HepG2 (cell line): ENCODE results near the gene TNFAIP1. TPM values are rescaled to one million over a fixed set of nuclear protein-coding genes. Genes with fewer than 3 reads are reported as not detected.

ENCODE experiments used
- ARNT ChIP-seq: fragments of 450-650 bp; IDR thresholded peaks from 2 replicates; pipeline ENCODE4 v1.6.1; 2017
- ATRX ChIP-seq: sonication (generic); formaldehyde crosslinking; IDR thresholded peaks from 2 replicates; pipeline ENCODE4 v1.4.0; 2020; ENCODE audit warnings: missing genetic modification reagents, borderline replicate concordance
- NFATC3 ChIP-seq: sonication (generic); formaldehyde crosslinking; IDR thresholded peaks from 2 replicates; pipeline ENCODE4 v1.5.1; 2020; ENCODE audit warnings: mild to moderate bottlenecking, missing genetic modification reagents
- NFYB ChIP-seq: sonication (generic); formaldehyde crosslinking; IDR thresholded peaks from 2 replicates; pipeline ENCODE4 v1.4.0; 2020; ENCODE audit warnings: missing genetic modification reagents
- PCBP2 ChIP-seq: fragments of 200-400 bp; formaldehyde crosslinking; optimal IDR thresholded peaks from 2 replicates; pipeline ENCODE3; 2018; ENCODE audit warnings: low read length, low read depth; ENCODE audit not compliant: poor library complexity, severe bottlenecking
- RNF2 ChIP-seq: fragments of 450-650 bp; conservative IDR thresholded peaks from 2 replicates; pipeline ENCODE4 v1.6.1; 2016; ENCODE audit warnings: low read depth
- SMAD3 ChIP-seq: sonication (generic); formaldehyde crosslinking; IDR thresholded peaks from 2 replicates; pipeline ENCODE4 v1.4.0; 2020; ENCODE audit warnings: missing genetic modification reagents
- U2AF2 ChIP-seq: fragments of 200-400 bp; formaldehyde crosslinking; IDR thresholded peaks from 2 replicates; pipeline ENCODE4 v1.6.1; 2017; ENCODE audit warnings: low read depth, mild to moderate bottlenecking, low read length
- ZBTB20 ChIP-seq: sonication (generic); formaldehyde crosslinking; IDR thresholded peaks from 2 replicates; pipeline ENCODE4 v1.8.1; 2023; ENCODE audit warnings: missing genetic modification reagents, low read depth, mild to moderate bottlenecking, borderline replicate concordance
- ZFP37 ChIP-seq: sonication (generic); formaldehyde crosslinking; IDR thresholded peaks from 2 replicates; pipeline ENCODE4 v1.4.0; 2020; ENCODE audit warnings: missing genetic modification reagents, borderline replicate concordance
- ZNF225 ChIP-seq: sonication (generic); formaldehyde crosslinking; IDR thresholded peaks from 2 replicates; pipeline ENCODE4 v1.4.0; 2020; ENCODE audit warnings: mild to moderate bottlenecking, missing genetic modification reagents
- ZNF501 ChIP-seq: sonication (generic); formaldehyde crosslinking; IDR thresholded peaks from 2 replicates; pipeline ENCODE4 v1.5.1; 2020; ENCODE audit warnings: mild to moderate bottlenecking, moderate library complexity, missing genetic modification reagents
- ZNF549 ChIP-seq: sonication (generic); formaldehyde crosslinking; IDR thresholded peaks from 2 replicates; pipeline ENCODE4 v1.5.0; 2020; ENCODE audit warnings: missing genetic modification reagents
- ZNF616 ChIP-seq: sonication (generic); formaldehyde crosslinking; IDR thresholded peaks from 2 replicates; pipeline ENCODE4 v1.5.0; 2020; ENCODE audit warnings: low read depth, mild to moderate bottlenecking, missing genetic modification reagents
- ZNF619 ChIP-seq: sonication (generic); formaldehyde crosslinking; IDR thresholded peaks from 2 replicates; pipeline ENCODE4 v1.4.0; 2020; ENCODE audit warnings: mild to moderate bottlenecking, missing genetic modification reagents
- ZNF713 ChIP-seq: sonication (generic); formaldehyde crosslinking; IDR thresholded peaks from 2 replicates; pipeline ENCODE4 v1.4.0; 2020; ENCODE audit warnings: mild to moderate bottlenecking, missing genetic modification reagents
- ZNF720 ChIP-seq: sonication (generic); formaldehyde crosslinking; IDR thresholded peaks from 2 replicates; pipeline ENCODE4 v1.4.0; 2020; ENCODE audit warnings: missing genetic modification reagents
- ZNF776 ChIP-seq: sonication (generic); formaldehyde crosslinking; IDR thresholded peaks from 2 replicates; pipeline ENCODE4 v1.4.0; 2020; ENCODE audit warnings: mild to moderate bottlenecking, missing genetic modification reagents
- ZSCAN9 ChIP-seq: IDR thresholded peaks from 2 replicates; pipeline ENCODE4 v1.6.1; 2016; ENCODE audit warnings: borderline replicate concordance
- polyA plus RNA-seq, 8 experiments: library from polyadenylated mRNA; depleted of rRNA in 3 of 8; stranded (reverse) in 7 of 8; unstranded in 1 of 8; fragments of >200 nt; fragmentation: Illumina TruSeq in 4 of 8; extraction: Trizol in 4 of 8; gene quantifications; 2 replicates each; pipeline versions ENCODE4 v1.2.1 to v1.2.3, GENCODE V29; 2011 to 2016; ENCODE audit warnings: low read depth in 4 of 8, missing spikeins in 1 of 8, mixed read lengths in 1 of 8; ENCODE audit not compliant: insufficient read depth in 1 of 8
- total RNA-seq, 5 experiments: library from RNA; depleted of rRNA; stranded (reverse); fragments of >200 nt; fragmentation: Illumina TruSeq; extraction: Trizol; gene quantifications; 2 replicates each; pipeline ENCODE4 v1.2.3, GENCODE V29; 2016; ENCODE audit warnings: low read depth in 1 of 5
- TF ChIP-seq, protein P1 (sequence below): sonication (generic); formaldehyde crosslinking; IDR thresholded peaks from 2 replicates; pipeline ENCODE4 v1.4.0; 2020; ENCODE audit warnings: missing genetic modification reagents
- TF ChIP-seq, protein P2 (sequence below): IDR thresholded peaks from 2 replicates; pipeline ENCODE4 v1.6.1; 2016; ENCODE audit warnings: low read depth, control low read depth
- TF ChIP-seq, protein P3 (sequence below): sonication (generic); formaldehyde crosslinking; IDR thresholded peaks from 2 replicates; pipeline ENCODE4 v1.4.0; 2020; ENCODE audit warnings: mild to moderate bottlenecking, missing genetic modification reagents

The TNFAIP1 gene
- total and polyA plus RNA-seq, 2 of the 13 experiments (the other 11 are each of a cell fraction or from before 2014, with no cell fraction given) = 17.5 to 40.6 TPM

DNA sequence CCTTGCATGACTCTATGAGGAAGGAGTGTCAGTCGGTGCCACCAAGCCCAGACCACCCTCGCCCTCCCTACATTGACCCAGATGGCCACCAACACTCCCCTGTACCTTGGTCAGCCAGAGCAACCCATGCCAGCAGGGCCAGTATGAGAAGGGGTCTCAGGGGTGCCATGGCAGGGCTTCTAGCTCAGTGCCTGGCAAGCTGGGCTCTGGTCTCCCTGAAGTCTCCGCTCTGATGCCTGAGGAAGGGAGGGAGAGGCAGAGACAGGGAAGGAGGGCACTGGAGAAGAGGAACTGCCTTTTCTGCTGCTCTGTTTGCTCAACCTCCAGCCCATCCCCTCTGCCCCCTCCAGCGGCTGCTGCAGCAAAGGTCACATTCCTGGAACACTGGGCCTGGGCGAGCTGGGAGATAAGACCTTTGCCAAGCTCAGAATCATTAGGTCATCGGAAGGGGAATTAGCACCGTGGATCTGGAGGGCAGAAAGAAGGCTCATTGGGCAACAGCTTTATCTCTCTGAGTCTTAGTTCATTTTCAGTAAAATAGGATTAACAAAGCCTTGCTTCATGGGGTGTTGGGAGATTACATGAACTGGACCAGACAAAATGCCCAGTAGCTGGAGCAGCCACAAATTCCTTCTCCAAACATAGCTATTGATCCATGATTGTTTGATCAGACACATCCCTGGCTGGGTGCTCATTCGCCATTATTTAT lies 34.6 kb downstream of the TNFAIP1 start, which contains the start of gene VTN (continued):
- TF ChIP-seq, protein P1, sequence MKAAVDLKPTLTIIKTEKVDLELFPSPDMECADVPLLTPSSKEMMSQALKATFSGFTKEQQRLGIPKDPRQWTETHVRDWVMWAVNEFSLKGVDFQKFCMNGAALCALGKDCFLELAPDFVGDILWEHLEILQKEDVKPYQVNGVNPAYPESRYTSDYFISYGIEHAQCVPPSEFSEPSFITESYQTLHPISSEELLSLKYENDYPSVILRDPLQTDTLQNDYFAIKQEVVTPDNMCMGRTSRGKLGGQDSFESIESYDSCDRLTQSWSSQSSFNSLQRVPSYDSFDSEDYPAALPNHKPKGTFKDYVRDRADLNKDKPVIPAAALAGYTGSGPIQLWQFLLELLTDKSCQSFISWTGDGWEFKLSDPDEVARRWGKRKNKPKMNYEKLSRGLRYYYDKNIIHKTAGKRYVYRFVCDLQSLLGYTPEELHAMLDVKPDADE (CRISPR knock-in tag) = no peak
- TF ChIP-seq ZNF549 (no peak), ZFP37 (0 out of 2 replicates have a peak, but pooled peaks have one; percentile 29), PCBP2 (no peak), SMAD3 (CRISPR knock-in tag) (peak; percentile 85), ZNF616 (0 out of 2 replicates have a peak, but pooled peaks have one; percentile 24), ZNF720 (CRISPR knock-in tag) (no peak), U2AF2 (no peak), RNF2 (no peak), ZNF501 (peak; percentile 46), ATRX (CRISPR knock-in tag) (no peak), ZNF619 (CRISPR knock-in tag) (no peak), ZNF713 (CRISPR knock-in tag) (peak; percentile 54; the same call in 1 of the 2 replicates), NFYB (CRISPR knock-in tag) (no peak), ZNF225 (CRISPR knock-in tag) (0 out of 2 replicates have a peak, but pooled peaks have one; percentile 47), ZSCAN9 (peak; percentile 44; the same call in 1 of the 2 replicates), NFATC3 (CRISPR knock-in tag) (no peak), ZBTB20 (peak; percentile 82), ARNT (no peak), ZNF776 (CRISPR knock-in tag) (peak; percentile 52)
- TF ChIP-seq, protein P2, sequence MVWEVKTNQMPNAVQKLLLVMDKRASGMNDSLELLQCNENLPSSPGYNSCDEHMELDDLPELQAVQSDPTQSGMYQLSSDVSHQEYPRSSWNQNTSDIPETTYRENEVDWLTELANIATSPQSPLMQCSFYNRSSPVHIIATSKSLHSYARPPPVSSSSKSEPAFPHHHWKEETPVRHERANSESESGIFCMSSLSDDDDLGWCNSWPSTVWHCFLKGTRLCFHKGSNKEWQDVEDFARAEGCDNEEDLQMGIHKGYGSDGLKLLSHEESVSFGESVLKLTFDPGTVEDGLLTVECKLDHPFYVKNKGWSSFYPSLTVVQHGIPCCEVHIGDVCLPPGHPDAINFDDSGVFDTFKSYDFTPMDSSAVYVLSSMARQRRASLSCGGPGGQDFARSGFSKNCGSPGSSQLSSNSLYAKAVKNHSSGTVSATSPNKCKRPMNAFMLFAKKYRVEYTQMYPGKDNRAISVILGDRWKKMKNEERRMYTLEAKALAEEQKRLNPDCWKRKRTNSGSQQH = peak; percentile 53; the same call in 1 of the 2 replicates
- TF ChIP-seq, protein P3, sequence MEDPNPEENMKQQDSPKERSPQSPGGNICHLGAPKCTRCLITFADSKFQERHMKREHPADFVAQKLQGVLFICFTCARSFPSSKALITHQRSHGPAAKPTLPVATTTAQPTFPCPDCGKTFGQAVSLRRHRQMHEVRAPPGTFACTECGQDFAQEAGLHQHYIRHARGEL (CRISPR knock-in tag) = 0 out of 2 replicates have a peak, but pooled peaks have one; percentile 5
